Activated T-helper 17 cell treated with anti-CD3 and anti-CD28 coated beads, Interleukin-2, amount 50 U/mL, for 72 hours (primary cell): ENCODE results near the gene A4GALT. TPM values are rescaled to one million over a fixed set of nuclear protein-coding genes. Genes with fewer than 3 reads are reported as not detected.
A peak's percentile ranks its signal among the peaks of the same experiment; 100 is the strongest.
"Not testable (repeated sequence)": the region's sequence is repeated elsewhere in the genome, so short reads cannot be mapped to it uniquely, and the experiment has no call there.

Source experiments
- ATAC-seq: fragments of 150-1000 bp; cut with Tn5 transposase; replicated peaks from 2 replicates; pipeline ENCODE4 v1.10.0; 2021; ENCODE audit warnings: mild to moderate bottlenecking, moderate library complexity
- H3K27ac Mint-ChIP-seq: one replicate; pipeline ENCODE4 v1.8.0; 2022; ENCODE audit warnings: mixed read lengths
- H3K27me3 Mint-ChIP-seq: one replicate; pipeline ENCODE4 v1.8.0; 2022; ENCODE audit warnings: mixed read lengths
- H3K36me3 Mint-ChIP-seq: one replicate; pipeline ENCODE4 v1.8.0; 2022; ENCODE audit warnings: low read depth, mild to moderate bottlenecking, mixed read lengths
- H3K4me1 Mint-ChIP-seq: one replicate; pipeline ENCODE4 v1.8.0; 2022; ENCODE audit warnings: mixed read lengths
- H3K4me3 Mint-ChIP-seq: one replicate; pipeline ENCODE4 v1.8.0; 2022; ENCODE audit warnings: mild to moderate bottlenecking, mixed read lengths
- H3K9me3 Mint-ChIP-seq: one replicate; pipeline ENCODE4 v1.8.0; 2022; ENCODE audit warnings: mixed read lengths
- total RNA-seq, 2 donors: library from RNA; stranded (reverse); gene quantifications; one replicate each; pipeline ENCODE4 v1.2.3, GENCODE V29; 2022

A4GALT gene
- under 1 TPM in 1 of 2 donors, not detected in 1; 0.19 TPM for total RNA-seq

- H3K9me3 Mint-ChIP-seq = no peaks in the 10 kb centered on the region
- H3K4me1 Mint-ChIP-seq = peaks cover 15% of the 10 kb centered on the region
- peak within 1 kb of the TSS; percentile 69 for H3K4me3 Mint-ChIP-seq
- peaks cover 15% of the 10 kb centered on the region for H3K36me3 Mint-ChIP-seq
- peaks cover 48% of the 10 kb centered on the region for H3K27me3 Mint-ChIP-seq
- ATAC-seq = peak; percentile 47
- H3K27ac Mint-ChIP-seq = no peak within 1 kb of the TSS
Observed at GRCh38 chr22:42720263-42721044, at the start of gene A4GALT. TSS of gene A4GALT (minus strand) at chr22:42720870. CDS start at chr22:42693951, 26,919 bp downstream.

- ATAC-seq = no peak
- no peak overlapping the region for H3K4me3 Mint-ChIP-seq
- no peak overlapping the region for H3K27ac Mint-ChIP-seq
- H3K4me1 Mint-ChIP-seq = no peaks in the 10 kb centered on the region
- no peaks in the 10 kb centered on the region for H3K36me3 Mint-ChIP-seq
- no peaks in the 10 kb centered on the region for H3K9me3 Mint-ChIP-seq
- peaks cover 8% of the 10 kb centered on the region for H3K27me3 Mint-ChIP-seq
Observed at GRCh38 chr22:42770448-42770726, 49.7 kb upstream of the A4GALT start.

- Mint-ChIP-seq H3K27ac (no peak overlapping the region), H3K4me3 (no peak overlapping the region), H3K36me3 (no peaks in the 10 kb centered on the region), H3K9me3 (no peaks in the 10 kb centered on the region), H3K4me1 (no peaks in the 10 kb centered on the region), H3K27me3 (peaks cover 8% of the 10 kb centered on the region)
- no peak for ATAC-seq
Observed at GRCh38 chr22:42769574-42770447, 49.1 kb upstream of the A4GALT start.

- no peak overlapping the region for H3K27ac Mint-ChIP-seq
- no peak overlapping the region for H3K4me3 Mint-ChIP-seq
- ATAC-seq = no peak
- H3K27me3 Mint-ChIP-seq = peaks cover 12% of the 10 kb centered on the region
- no peaks in the 10 kb centered on the region for H3K4me1 Mint-ChIP-seq
- H3K36me3 Mint-ChIP-seq = no peaks in the 10 kb centered on the region
- no peaks in the 10 kb centered on the region for H3K9me3 Mint-ChIP-seq
Observed at GRCh38 chr22:42769238-42769573, 48.5 kb upstream of the A4GALT start.

- H3K27me3 Mint-ChIP-seq = peaks cover 12% of the 10 kb centered on the region
- H3K9me3 Mint-ChIP-seq = no peaks in the 10 kb centered on the region
- no peaks in the 10 kb centered on the region for H3K4me1 Mint-ChIP-seq
- no peak overlapping the region for H3K27ac Mint-ChIP-seq
- ATAC-seq = no peak
- H3K4me3 Mint-ChIP-seq = no peak overlapping the region
- H3K36me3 Mint-ChIP-seq = no peaks in the 10 kb centered on the region
Observed at GRCh38 chr22:42768385-42769035, 47.8 kb upstream of the A4GALT start.

GRCh38 chr22:42766860-42767259 is 46.2 kb upstream of the A4GALT start:
- no peaks in the 10 kb centered on the region for H3K36me3 Mint-ChIP-seq
- H3K4me1 Mint-ChIP-seq = no peaks in the 10 kb centered on the region
- no peak for ATAC-seq
- H3K27me3 Mint-ChIP-seq = peaks cover 12% of the 10 kb centered on the region
- H3K4me3 Mint-ChIP-seq = no peak overlapping the region
- H3K9me3 Mint-ChIP-seq = no peaks in the 10 kb centered on the region
- no peak overlapping the region for H3K27ac Mint-ChIP-seq

- no peaks in the 10 kb centered on the region for H3K9me3 Mint-ChIP-seq
- H3K36me3 Mint-ChIP-seq = no peaks in the 10 kb centered on the region
- no peaks in the 10 kb centered on the region for H3K4me1 Mint-ChIP-seq
- H3K27me3 Mint-ChIP-seq = peaks cover 12% of the 10 kb centered on the region
- H3K27ac Mint-ChIP-seq = no peak overlapping the region
- no peak for ATAC-seq
- H3K4me3 Mint-ChIP-seq = no peak overlapping the region
Observed at GRCh38 chr22:42764895-42765363, 44.3 kb upstream of the A4GALT start.

GRCh38 chr22:42763965-42764480 is 43.4 kb upstream of the A4GALT start:
- Mint-ChIP-seq H3K36me3 (no peaks in the 10 kb centered on the region), H3K27ac (no peak overlapping the region), H3K4me1 (no peaks in the 10 kb centered on the region), H3K4me3 (no peak overlapping the region), H3K27me3 (peaks cover 12% of the 10 kb centered on the region), H3K9me3 (no peaks in the 10 kb centered on the region)
- no peak for ATAC-seq

- peaks cover 11% of the 10 kb centered on the region for H3K27me3 Mint-ChIP-seq
- no peak for ATAC-seq
- H3K36me3 Mint-ChIP-seq = no peaks in the 10 kb centered on the region
- no peak overlapping the region for H3K27ac Mint-ChIP-seq
- no peak overlapping the region for H3K4me3 Mint-ChIP-seq
- H3K4me1 Mint-ChIP-seq = no peaks in the 10 kb centered on the region
- H3K9me3 Mint-ChIP-seq = no peaks in the 10 kb centered on the region
Observed at GRCh38 chr22:42760806-42761565, 40.3 kb upstream of the A4GALT start.

GRCh38 chr22:42758931-42759629 is 38.4 kb upstream of the A4GALT start:
- no peak for ATAC-seq

GRCh38 chr22:42755553-42755952 is 34.9 kb upstream of the A4GALT start:
- not testable (repeated sequence) for H3K9me3 Mint-ChIP-seq, H3K4me1 Mint-ChIP-seq, H3K27me3 Mint-ChIP-seq, H3K27ac Mint-ChIP-seq, H3K4me3 Mint-ChIP-seq, ATAC-seq, H3K36me3 Mint-ChIP-seq

More at GRCh38 chr22:42758931-42759629, 38.4 kb upstream of the A4GALT start:
- Mint-ChIP-seq H3K4me1 (no peaks in the 10 kb centered on the region), H3K9me3 (no peaks in the 10 kb centered on the region), H3K4me3 (no peak overlapping the region), H3K27ac (no peak overlapping the region), H3K36me3 (no peaks in the 10 kb centered on the region), H3K27me3 (peaks cover 8% of the 10 kb centered on the region)

- H3K4me1 Mint-ChIP-seq, H3K9me3 Mint-ChIP-seq, ATAC-seq, H3K36me3 Mint-ChIP-seq, H3K27me3 Mint-ChIP-seq, H3K27ac Mint-ChIP-seq, H3K4me3 Mint-ChIP-seq: not testable (repeated sequence)
Observed at GRCh38 chr22:42755121-42755520, 34.5 kb upstream of the A4GALT start.

- Mint-ChIP-seq H3K4me1 (no peaks in the 10 kb centered on the region), H3K27me3 (peaks cover 8% of the 10 kb centered on the region), H3K9me3 (no peaks in the 10 kb centered on the region), H3K27ac (no peak overlapping the region), H3K36me3 (no peaks in the 10 kb centered on the region), H3K4me3 (no peak overlapping the region)
- ATAC-seq = no peak
Observed at GRCh38 chr22:42754658-42755057, 34.0 kb upstream of the A4GALT start.
